ENCODE measurements around the gene SLC6A17.

Gene SLC6A17

GRCh38 chr1:110192541-110192940 lies 42.2 kb downstream of the SLC6A17 start:
- TF ChIP-seq CTCF (conservative IDR thresholded peaks at IDR 0.05; ENCODE audit: low read length) (no peak), EZH2phosphoT487 (IDR thresholded peaks at IDR 0.05; ENCODE audit: borderline replicate concordance) (no peak)
- no peak overlapping the region for H3K9ac ChIP-seq (ENCODE audit: low read depth, low read length, poor library complexity, severe bottlenecking)

GRCh38 chr1:110195196-110195595 lies 44.9 kb downstream of the SLC6A17 start:
- H4K20me1 ChIP-seq (ENCODE audit: insufficient read depth, low read length, poor library complexity, severe bottlenecking) = no peaks in the 10 kb centered on the region
- no peaks in the 10 kb centered on the region for H3K9me3 ChIP-seq (ENCODE audit: insufficient read depth, low read depth, low read length)
- H3K9me2 ChIP-seq (replicated peaks; ENCODE audit: low read depth, low read length) = no peaks in the 10 kb centered on the region
- no peaks in the 10 kb centered on the region for H3K27me3 ChIP-seq (ENCODE audit: insufficient read depth, low read length, poor library complexity, severe bottlenecking)
- H3K9ac ChIP-seq (ENCODE audit: low read depth, low read length, poor library complexity, severe bottlenecking) = no peak overlapping the region
- no peak overlapping the region for H2AFZ ChIP-seq (ENCODE audit: low read length)
- H3K4me3 ChIP-seq (ENCODE audit: low read length, poor library complexity, severe bottlenecking) = no peak overlapping the region
- no peaks in the 10 kb centered on the region for H3K36me3 ChIP-seq (ENCODE audit: insufficient read depth, low read length)
- H3K79me2 ChIP-seq (ENCODE audit: insufficient read depth, low read length) = no peaks in the 10 kb centered on the region
- no peak overlapping the region for H3K4me2 ChIP-seq (ENCODE audit: low read depth, low read length, poor library complexity, severe bottlenecking)
- no peaks in the 10 kb centered on the region for H3F3A ChIP-seq (ENCODE audit: low read depth)
- H3K4me1 ChIP-seq (ENCODE audit: insufficient read depth, low read length, poor library complexity, severe bottlenecking) = no peaks in the 10 kb centered on the region
- TF ChIP-seq EZH2phosphoT487 (IDR thresholded peaks at IDR 0.05; ENCODE audit: borderline replicate concordance) (no peak), CTCF (conservative IDR thresholded peaks at IDR 0.05; ENCODE audit: low read length) (no peak)

More at GRCh38 chr1:110192541-110192940, 42.2 kb downstream of the SLC6A17 start:
- Histone ChIP-seq H3K27me3 (ENCODE audit: insufficient read depth, low read length, poor library complexity, severe bottlenecking) (no peaks in the 10 kb centered on the region), H2AFZ (ENCODE audit: low read length) (no peak overlapping the region), H3K79me2 (ENCODE audit: insufficient read depth, low read length) (no peaks in the 10 kb centered on the region), H3K9me3 (ENCODE audit: insufficient read depth, low read depth, low read length) (no peaks in the 10 kb centered on the region), H3K36me3 (ENCODE audit: insufficient read depth, low read length) (no peaks in the 10 kb centered on the region), H3K4me1 (ENCODE audit: insufficient read depth, low read length, poor library complexity, severe bottlenecking) (no peaks in the 10 kb centered on the region), H3F3A (ENCODE audit: low read depth) (no peaks in the 10 kb centered on the region), H3K9me2 (replicated peaks; ENCODE audit: low read depth, low read length) (no peaks in the 10 kb centered on the region), H3K4me2 (ENCODE audit: low read depth, low read length, poor library complexity, severe bottlenecking) (no peak overlapping the region), H4K20me1 (ENCODE audit: insufficient read depth, low read length, poor library complexity, severe bottlenecking) (no peaks in the 10 kb centered on the region), H3K4me3 (ENCODE audit: low read length, poor library complexity, severe bottlenecking) (no peak overlapping the region)

- Histone ChIP-seq H3K79me2 (ENCODE audit: insufficient read depth, low read length) (no peaks in the 10 kb centered on the region), H3K4me1 (ENCODE audit: insufficient read depth, low read length, poor library complexity, severe bottlenecking) (no peaks in the 10 kb centered on the region), H3K27me3 (ENCODE audit: insufficient read depth, low read length, poor library complexity, severe bottlenecking) (no peaks in the 10 kb centered on the region), H3K9ac (ENCODE audit: low read depth, low read length, poor library complexity, severe bottlenecking) (no peak overlapping the region), H3F3A (ENCODE audit: low read depth) (no peaks in the 10 kb centered on the region), H3K4me3 (ENCODE audit: low read length, poor library complexity, severe bottlenecking) (no peak overlapping the region), H2AFZ (ENCODE audit: low read length) (no peak overlapping the region), H3K9me2 (replicated peaks; ENCODE audit: low read depth, low read length) (no peaks in the 10 kb centered on the region), H3K36me3 (ENCODE audit: insufficient read depth, low read length) (no peaks in the 10 kb centered on the region), H4K20me1 (ENCODE audit: insufficient read depth, low read length, poor library complexity, severe bottlenecking) (no peaks in the 10 kb centered on the region), H3K4me2 (ENCODE audit: low read depth, low read length, poor library complexity, severe bottlenecking) (no peak overlapping the region), H3K9me3 (ENCODE audit: insufficient read depth, low read depth, low read length) (no peaks in the 10 kb centered on the region)
- TF ChIP-seq EZH2phosphoT487 (IDR thresholded peaks at IDR 0.05; ENCODE audit: borderline replicate concordance) = no peak
- TF ChIP-seq CTCF (conservative IDR thresholded peaks at IDR 0.05; ENCODE audit: low read length) = peak; percentile 96
Observed at GRCh38 chr1:110196917-110197765, 46.8 kb downstream of the SLC6A17 start.
